RPMI7951 (cell line): ENCODE data around the gene MPC1. TPM values are rescaled to one million over a fixed set of nuclear protein-coding genes. Genes with fewer than 3 reads are reported as not detected.

Experiments
- DNase-seq: peaks from one replicate; pipeline ENCODE4 v3.0.0-alpha.2; 2012; ENCODE audit warnings: low read depth
- total RNA-seq: library from RNA; depleted of rRNA; stranded (reverse); fragments of >200 nt; shearing (Covaris generic); gene quantifications from 2 replicates; pipeline ENCODE4 v1.2.3, GENCODE V29; 2014; rRNA removed

The MPC1 gene
- total RNA-seq, 1 experiment from 2014 or later, result 70.7 TPM

- no peak for DNase-seq
These were observed 65.2 kb downstream of the MPC1 start for GRCh38 chr6:166317261-166318212.

- DNase-seq, result no peak
These were observed 67.3 kb downstream of the MPC1 start for GRCh38 chr6:166315436-166315835.

Other genes with a start within 250 kb of the MPC1 start
- not detected in 2 replicates for gene TBXT, start 215.1 kb downstream of the MPC1 start, total RNA-seq
- gene PRR18, start 74.5 kb downstream of the MPC1 start, total RNA-seq, result not detected in 2 replicates
- 62.3 and 73.1 TPM in 2 replicates for gene SFT2D1, start 40.4 kb downstream of the MPC1 start, total RNA-seq
- 0.24 and 0.29 TPM in 2 replicates for gene RAMACL, start 203.7 kb upstream of the MPC1 start, total RNA-seq
- gene RPS6KA2, start 244.3 kb upstream of the MPC1 start, total RNA-seq, result 4.3 and 7.3 TPM in 2 replicates